CD4-positive, alpha-beta T cell treated with Interleukin-17A for 1 hour (primary cell): ENCODE measurements around the gene NCAN.
"Not testable (repeated sequence)": the region's sequence is repeated elsewhere in the genome, so short reads cannot be mapped to it uniquely, and the experiment has no call there.

Experiments
- DNase-seq: peaks from one replicate; pipeline ENCODE4 v3.0.0-alpha.2; 2020

NCAN gene

GRCh38 chr19:19226204-19226603 lies 14.4 kb downstream of the NCAN start:
- no peak for DNase-seq

GRCh38 chr19:19226663-19227062 lies 14.9 kb downstream of the NCAN start:
- no peak for DNase-seq

GRCh38 chr19:19227217-19227616 lies 15.5 kb downstream of the NCAN start:
- DNase-seq = no peak

- DNase-seq = no peak
Measured at GRCh38 chr19:19229701-19230100, 17.9 kb downstream of the NCAN start.

- DNase-seq = no peak
Measured at GRCh38 chr19:19230999-19231398, 19.2 kb downstream of the NCAN start.

DNA sequence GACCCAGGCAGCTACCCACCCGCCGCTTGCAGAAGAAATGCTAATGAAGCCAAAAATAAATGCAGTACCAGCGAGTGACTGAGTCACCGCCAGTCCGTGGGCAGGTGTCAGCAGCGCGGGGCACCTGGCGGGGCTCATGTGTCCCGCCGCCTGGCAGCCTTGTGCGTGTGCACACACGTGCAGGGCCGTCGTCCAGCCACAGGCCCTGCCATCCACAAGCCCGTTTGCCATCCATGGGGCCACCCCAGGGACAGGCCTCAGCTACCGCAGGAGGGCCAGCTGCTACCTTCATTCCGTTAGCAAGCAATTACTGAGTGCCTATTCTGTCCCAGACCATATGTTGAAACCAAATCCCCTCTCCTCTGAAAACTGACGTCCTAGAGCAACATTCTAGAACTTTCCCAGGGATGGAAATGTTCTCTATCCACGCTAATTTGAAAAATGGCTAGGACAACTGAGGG lies 20.5 kb downstream of the NCAN start:
- no peak for DNase-seq

GRCh38 chr19:19234220-19234816 lies 22.6 kb downstream of the NCAN start:
- DNase-seq = no peak

DNA sequence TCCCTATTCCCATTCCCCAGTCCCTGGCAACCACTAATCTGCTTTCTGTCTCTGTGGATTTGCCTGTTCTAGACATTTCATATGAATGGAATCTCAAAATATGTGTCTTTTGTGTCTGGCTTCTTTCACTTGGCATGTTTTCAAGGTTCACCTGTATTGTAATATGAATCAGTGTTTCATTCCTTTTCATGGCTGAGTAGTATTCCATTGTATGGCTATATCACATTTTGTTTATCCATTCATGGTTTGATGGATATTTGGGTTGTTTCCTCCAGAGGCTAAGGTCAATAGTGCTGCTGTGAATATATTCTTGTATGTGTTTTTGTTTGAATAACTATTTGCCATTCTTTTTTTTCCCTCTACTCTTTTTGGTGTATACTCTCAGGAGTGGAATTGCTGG lies 24.4 kb downstream of the NCAN start:
- no peak for DNase-seq

DNA sequence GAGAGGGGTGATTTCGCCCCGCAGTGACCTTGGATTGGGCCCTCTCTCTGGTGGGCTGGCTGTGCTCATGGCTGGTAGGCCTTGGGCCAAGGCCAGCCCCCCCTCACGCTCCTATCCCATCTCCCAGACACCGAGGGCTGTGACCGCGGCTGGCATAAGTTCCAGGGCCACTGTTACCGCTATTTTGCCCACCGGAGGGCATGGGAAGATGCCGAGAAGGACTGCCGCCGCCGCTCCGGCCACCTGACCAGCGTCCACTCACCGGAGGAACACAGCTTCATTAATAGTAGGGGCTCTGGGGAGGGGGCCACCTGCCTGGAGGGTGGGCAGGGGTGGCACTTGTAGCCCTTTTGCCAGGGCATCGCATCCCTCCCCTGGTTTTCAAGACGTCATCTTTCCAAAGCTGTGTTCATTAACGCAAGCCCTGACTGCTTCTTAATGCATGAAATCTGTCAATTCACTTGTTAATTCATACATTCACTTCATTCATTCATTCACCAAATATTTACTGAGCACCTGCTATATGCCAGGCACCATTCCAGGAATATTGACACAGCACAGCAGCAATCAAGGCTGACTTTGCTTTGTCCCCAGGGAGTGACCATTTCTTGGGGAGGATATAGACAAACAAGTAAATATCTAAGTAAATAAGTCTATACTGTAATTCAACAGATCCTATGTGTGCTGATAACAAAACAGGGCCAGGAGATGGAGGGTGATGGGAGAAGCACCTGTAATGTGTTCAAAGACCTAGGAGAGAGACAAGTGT lies 26.6 kb downstream of the NCAN start:
- no peak for DNase-seq

- DNase-seq = no peak
Measured at GRCh38 chr19:19239675-19240074, 27.9 kb downstream of the NCAN start.

DNA sequence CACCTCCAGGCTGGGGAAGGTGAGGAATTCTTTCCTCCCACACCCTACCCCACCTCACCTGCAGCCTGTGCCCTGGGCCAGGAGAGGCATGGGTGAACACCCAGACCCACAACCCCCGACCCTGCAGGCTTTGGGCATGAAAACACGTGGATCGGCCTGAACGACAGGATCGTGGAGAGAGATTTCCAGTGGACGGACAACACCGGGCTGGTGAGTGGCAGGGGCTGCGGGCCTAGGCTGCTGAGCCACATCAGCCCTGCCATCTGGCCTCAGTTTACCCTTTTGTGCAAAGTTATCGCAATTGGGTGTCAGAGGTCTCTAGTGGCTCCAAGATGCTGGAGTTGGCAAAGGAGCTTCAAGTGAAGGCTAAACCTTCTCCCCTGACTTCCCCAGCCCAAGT lies 28.7 kb downstream of the NCAN start:
- no peak for DNase-seq

- DNase-seq = no peak
Measured at GRCh38 chr19:19250196-19250801, 38.5 kb downstream of the NCAN start.

- not testable (repeated sequence) for DNase-seq
Measured at GRCh38 chr19:19253409-19253808, 41.7 kb downstream of the NCAN start.

DNA sequence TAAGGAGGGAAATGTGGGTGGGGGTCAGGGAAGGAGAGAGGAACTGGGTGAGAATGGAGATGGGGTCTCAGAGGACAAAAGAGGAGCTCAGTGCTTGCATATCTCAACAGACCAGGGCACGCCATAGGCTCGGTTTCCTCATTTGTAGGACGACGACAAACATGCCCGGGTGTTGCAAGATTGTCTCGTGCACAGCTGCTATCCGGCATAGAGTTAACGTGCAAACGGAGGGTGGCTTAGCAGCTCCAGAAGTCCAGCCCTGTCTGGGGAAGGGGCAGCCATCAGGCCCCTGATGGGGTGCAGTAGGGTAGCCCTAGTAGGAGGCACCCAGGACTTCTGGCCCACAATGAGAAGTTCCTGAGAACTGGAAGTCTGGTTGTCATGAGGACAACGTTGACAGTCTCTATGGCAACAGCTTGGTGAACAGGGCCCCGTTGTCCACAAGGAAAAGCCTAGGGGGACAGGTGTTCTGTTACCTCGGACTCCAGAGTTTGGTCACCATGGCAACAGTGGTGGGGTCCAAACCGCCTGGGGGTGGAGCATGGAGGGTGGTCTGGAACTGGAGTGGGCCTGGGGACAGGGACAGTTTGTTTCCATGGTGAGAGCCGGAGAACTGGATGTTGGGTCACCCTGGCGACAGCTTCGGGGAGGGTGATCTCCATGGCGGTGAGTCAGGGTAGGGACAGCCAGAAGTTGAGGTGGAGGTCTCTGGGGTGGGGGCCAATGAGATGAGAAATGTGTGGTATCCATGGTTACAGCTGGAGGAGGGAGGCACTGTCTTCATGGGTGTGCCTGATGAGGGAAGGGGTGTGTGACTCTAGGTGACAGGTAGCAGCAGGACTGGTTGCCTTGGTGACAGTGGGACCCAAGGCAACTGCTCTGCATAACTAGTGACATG lies 44.6 kb downstream of the NCAN start:
- DNase-seq = no peak

DNA sequence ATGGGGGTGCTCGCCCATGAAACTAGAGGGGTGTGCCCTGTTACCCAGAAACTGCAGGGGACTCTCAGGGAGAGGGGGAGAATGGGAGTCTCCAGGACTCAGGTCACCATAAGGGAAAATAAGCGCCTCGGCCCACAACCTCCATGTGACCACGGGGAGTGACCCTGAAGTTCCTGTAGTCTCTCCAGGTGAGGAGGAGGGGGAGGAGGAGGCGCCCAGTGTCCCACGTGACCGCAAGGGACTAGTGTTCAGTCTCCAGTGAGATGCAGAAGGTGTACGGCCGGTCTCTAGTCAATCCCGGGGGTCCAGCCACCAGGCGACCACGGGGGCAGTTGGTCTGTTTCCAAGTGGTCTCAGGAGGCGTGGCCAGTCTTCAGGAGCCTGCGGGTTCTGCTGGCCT lies 45.4 kb downstream of the NCAN start:
- no peak for DNase-seq

GRCh38 chr19:19257836-19258588 lies 46.3 kb downstream of the NCAN start:
- DNase-seq = no peak

DNA sequence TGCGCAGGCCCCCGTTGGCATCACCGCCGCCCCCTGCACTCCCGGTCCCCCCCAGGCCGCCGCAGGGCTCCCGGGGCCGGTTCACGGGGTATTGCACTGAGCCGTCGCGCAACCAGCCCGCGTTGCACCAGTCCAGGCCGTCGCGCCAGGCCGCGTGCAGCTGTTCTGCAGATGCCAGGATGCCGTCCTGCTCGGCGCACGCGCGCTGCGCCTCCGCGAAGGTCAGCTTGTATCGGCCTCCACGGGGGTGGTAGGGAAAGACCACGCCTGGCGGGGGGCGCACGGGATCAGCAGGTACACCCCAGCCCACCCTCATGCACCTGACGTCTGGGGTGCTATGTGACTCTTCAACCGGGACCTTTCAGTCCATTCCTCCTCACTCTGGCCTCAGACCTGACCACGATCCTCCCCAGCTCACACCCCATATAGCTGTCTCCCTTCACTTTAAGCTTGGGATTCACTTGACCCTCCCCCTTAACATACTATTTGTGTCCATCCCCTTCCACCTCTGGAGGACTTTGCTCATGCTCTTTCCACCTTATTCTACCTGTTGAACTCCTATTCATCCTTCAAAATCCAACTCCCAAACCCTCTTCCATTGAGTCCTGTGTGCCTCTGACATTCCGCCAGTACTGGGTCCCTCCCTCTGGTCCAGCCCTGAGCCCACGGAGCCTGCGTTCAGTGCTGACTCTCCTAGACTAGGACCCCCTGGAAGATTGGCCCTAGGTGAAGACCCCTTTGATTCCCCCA lies 47.0 kb downstream of the NCAN start:
- DNase-seq = no peak

DNA sequence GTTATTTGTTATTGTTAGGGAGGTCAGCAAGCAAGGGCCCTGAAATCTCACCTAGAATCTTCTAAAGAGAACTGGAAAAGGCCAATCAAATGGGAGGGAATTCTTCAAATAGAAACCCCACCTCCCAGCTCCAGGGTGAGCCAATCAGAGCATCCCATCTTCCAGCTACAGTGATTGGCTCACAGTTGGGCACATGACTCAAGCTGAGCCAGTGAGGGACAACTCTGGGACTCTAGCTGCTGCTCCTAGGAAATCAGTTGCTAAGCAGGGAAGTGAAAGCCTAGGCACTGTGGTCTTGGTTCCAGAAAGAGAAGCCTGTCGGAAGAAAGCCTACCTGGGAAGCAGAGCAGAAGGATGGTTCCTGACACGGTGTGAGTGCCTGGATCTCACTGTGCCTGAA lies 48.0 kb downstream of the NCAN start:
- DNase-seq = no peak

- no peak for DNase-seq
Measured at GRCh38 chr19:19260417-19261214, 48.9 kb downstream of the NCAN start.

- no peak for DNase-seq
Measured at GRCh38 chr19:19261350-19262189, 49.8 kb downstream of the NCAN start.
